Measurements from ENCODE around the gene ADAMTS8. TPM values are rescaled to one million over a fixed set of nuclear protein-coding genes. Genes with fewer than 3 reads are reported as not detected.

ADAMTS8 gene
- total and polyA plus RNA-seq, 2 donors (not counting 3 experiments of a cell fraction or from before 2014, with no cell fraction given): not detected

DNA sequence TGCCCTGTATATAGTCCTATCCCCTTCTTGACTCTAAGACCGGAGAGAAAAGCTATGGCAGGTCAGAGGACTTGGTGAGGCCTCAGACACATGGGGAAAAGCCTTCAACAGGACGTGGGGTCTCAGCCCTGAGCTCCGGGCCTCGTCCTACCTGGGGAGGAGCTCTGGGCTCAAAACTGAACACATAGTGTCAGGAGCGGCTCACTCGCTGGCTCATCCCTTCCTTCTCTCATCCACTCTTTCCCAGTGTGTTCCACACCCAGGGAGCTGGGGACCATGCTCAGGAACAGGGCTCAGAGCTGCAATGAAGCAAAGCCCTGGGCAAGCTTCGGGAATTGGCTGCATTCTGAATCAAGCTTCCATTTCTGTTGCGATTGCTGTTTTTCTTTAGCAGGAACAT is 34.5 kb upstream of the ADAMTS8 start:
- CTCF ChIA-PET: interaction anchor here (1.1 to 2.2 kb wide), 3 partner anchors 10 to 399 kb away, joined by 3 to 7 read pairs (median 6); no protein-coding TSS in a partner anchor
- Histone ChIP-seq H3K9me1 (replicated peaks; ENCODE audit: control insufficient read depth, extremely low read depth, insufficient read depth, low read length) (no peaks in the 10 kb centered on the region), H3K4me3 (replicated peaks in 1 of 3; ENCODE audit: insufficient read depth in 1 of 3, low read depth in 1 of 3, low read length in 3 of 3) (no peak overlapping the region), H3K79me2 (ENCODE audit: control insufficient read depth, insufficient read depth, low read length) (no peaks in the 10 kb centered on the region), H3K27ac (ENCODE audit: insufficient read depth, low read depth, low read length) (no peak overlapping the region), H2AFZ (ENCODE audit: low read depth, low read length) (no peak overlapping the region), H3K4me2 (ENCODE audit: insufficient read depth, low read length) (no peak overlapping the region), H3K4me1 (ENCODE audit: control insufficient read depth, extremely low read depth, insufficient read depth, low read length) (no peaks in the 10 kb centered on the region), H3K9me3 (replicated peaks; ENCODE audit: control insufficient read depth, insufficient read depth, low read length) (no peaks in the 10 kb centered on the region), H3K9ac (replicated peaks; ENCODE audit: extremely low read depth, insufficient read depth, low read length) (no peak overlapping the region), H3K27me3 (ENCODE audit: control insufficient read depth in 2 of 2, insufficient read depth in 2 of 2, low read length in 2 of 2) (peaks cover 1 to 2% of the 10 kb centered on the region in 2 experiments), H4K20me1 (replicated peaks; ENCODE audit: control insufficient read depth, extremely low read depth, insufficient read depth, low read length) (no peaks in the 10 kb centered on the region), H3K36me3 (ENCODE audit: control insufficient read depth in 2 of 2, extremely low read depth in 1 of 2, insufficient read depth in 2 of 2, low read length in 2 of 2) (no peaks in the 10 kb centered on the region)
- BruUV-seq (replicated peaks): no TSS peak
- FAIRE-seq (no peak), DNase-seq (ENCODE audit: low read depth, low spot score) (no peak)
- intact Hi-C loops (cut with micrococcal nuclease): no loop called here
- dilution Hi-C loops (cut with MboI; ENCODE audit: extremely low pct_ligation_motif_present, low sequenced_read_pairs): no loop called here
- POLR2A ChIA-PET: no interaction called here
- TF ChIP-seq, protein P1, sequence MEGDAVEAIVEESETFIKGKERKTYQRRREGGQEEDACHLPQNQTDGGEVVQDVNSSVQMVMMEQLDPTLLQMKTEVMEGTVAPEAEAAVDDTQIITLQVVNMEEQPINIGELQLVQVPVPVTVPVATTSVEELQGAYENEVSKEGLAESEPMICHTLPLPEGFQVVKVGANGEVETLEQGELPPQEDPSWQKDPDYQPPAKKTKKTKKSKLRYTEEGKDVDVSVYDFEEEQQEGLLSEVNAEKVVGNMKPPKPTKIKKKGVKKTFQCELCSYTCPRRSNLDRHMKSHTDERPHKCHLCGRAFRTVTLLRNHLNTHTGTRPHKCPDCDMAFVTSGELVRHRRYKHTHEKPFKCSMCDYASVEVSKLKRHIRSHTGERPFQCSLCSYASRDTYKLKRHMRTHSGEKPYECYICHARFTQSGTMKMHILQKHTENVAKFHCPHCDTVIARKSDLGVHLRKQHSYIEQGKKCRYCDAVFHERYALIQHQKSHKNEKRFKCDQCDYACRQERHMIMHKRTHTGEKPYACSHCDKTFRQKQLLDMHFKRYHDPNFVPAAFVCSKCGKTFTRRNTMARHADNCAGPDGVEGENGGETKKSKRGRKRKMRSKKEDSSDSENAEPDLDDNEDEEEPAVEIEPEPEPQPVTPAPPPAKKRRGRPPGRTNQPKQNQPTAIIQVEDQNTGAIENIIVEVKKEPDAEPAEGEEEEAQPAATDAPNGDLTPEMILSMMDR (IDR thresholded peaks at IDR 0.05; ENCODE audit: extremely low read depth in 1 of 2, insufficient read depth in 1 of 2, low read depth in 1 of 2, low read length in 2 of 2): no peak
- TF ChIP-seq, protein P2, sequence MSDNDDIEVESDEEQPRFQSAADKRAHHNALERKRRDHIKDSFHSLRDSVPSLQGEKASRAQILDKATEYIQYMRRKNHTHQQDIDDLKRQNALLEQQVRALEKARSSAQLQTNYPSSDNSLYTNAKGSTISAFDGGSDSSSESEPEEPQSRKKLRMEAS (IDR thresholded peaks at IDR 0.05; ENCODE audit: insufficient read depth, insufficient read length): no peak
- TF ChIP-seq GATA2 (IDR thresholded peaks at IDR 0.05; ENCODE audit: insufficient read depth, insufficient read length, low read depth, low read length) (no peak), FOS (IDR thresholded peaks at IDR 0.05; ENCODE audit: borderline replicate concordance, insufficient read depth, low read length) (no peak), POLR2AphosphoS5 (IDR thresholded peaks at IDR 0.05; ENCODE audit: insufficient read depth, low read depth, low read length) (no peak), JUN (IDR thresholded peaks at IDR 0.05; ENCODE audit: borderline replicate concordance, insufficient read depth, insufficient read length, low read depth) (no peak), EZH2 (IDR thresholded peaks at IDR 0.05; ENCODE audit: borderline replicate concordance, low read depth, low read length, severe bottlenecking) (no peak), POLR2A (IDR thresholded peaks at IDR 0.05; ENCODE audit: low read depth, low read length) (no peak)

Measured in endothelial cell of umbilical vein (primary cell).